Stimulated activated CD4-positive, alpha-beta T cell treated with anti-CD3 and anti-CD28 coated beads, Interleukin-4, amount 100 ng/mL, for 48 hours (primary cell): Measurements from ENCODE around the gene VANGL2.
A peak's percentile ranks its signal among the peaks of the same experiment; 100 is the strongest.

ENCODE experiments used
- DNase-seq, 2 donors: peaks; one replicate each; pipeline ENCODE4 v3.0.0-alpha.2; 2020; ENCODE audit warnings: low read depth in 2 of 2

VANGL2 gene

GRCh38 chr1:160428053-160428452 lies 27.7 kb downstream of the VANGL2 start:
- no peak for DNase-seq

GRCh38 chr1:160428655-160429054 lies 28.3 kb downstream of the VANGL2 start:
- peak in 1 of 2 donors; percentile 30 for DNase-seq

- no peak for DNase-seq
Observed at GRCh38 chr1:160429125-160429561, 28.8 kb downstream of the VANGL2 start.

- DNase-seq, result no peak
Observed at GRCh38 chr1:160429702-160430535, 29.6 kb downstream of the VANGL2 start.

GRCh38 chr1:160431006-160431405 lies 30.6 kb downstream of the VANGL2 start:
- DNase-seq, result no peak

GRCh38 chr1:160431571-160431970 lies 31.2 kb downstream of the VANGL2 start:
- DNase-seq, result no peak

- no peak for DNase-seq
Observed at GRCh38 chr1:160432371-160432786, 32.0 kb downstream of the VANGL2 start.

GRCh38 chr1:160436966-160437365 lies 36.6 kb downstream of the VANGL2 start:
- DNase-seq, result no peak

- no peak for DNase-seq
Observed at GRCh38 chr1:160437432-160438316, 37.3 kb downstream of the VANGL2 start.

GRCh38 chr1:160438317-160438918 lies 38.1 kb downstream of the VANGL2 start:
- DNase-seq, result no peak

- no peak for DNase-seq
Observed at GRCh38 chr1:160438935-160439334, 38.6 kb downstream of the VANGL2 start.

- DNase-seq, result no peak
Observed at GRCh38 chr1:160439718-160440117, 39.4 kb downstream of the VANGL2 start.

GRCh38 chr1:160446945-160447600 lies 46.7 kb downstream of the VANGL2 start:
- DNase-seq, result no peak

- DNase-seq, result no peak
Observed at GRCh38 chr1:160449494-160449893, 49.1 kb downstream of the VANGL2 start.

- DNase-seq, result no peak
Observed at GRCh38 chr1:160451119-160451858, 50.9 kb downstream of the VANGL2 start.

- no peak for DNase-seq
Observed at GRCh38 chr1:160451859-160452232, 51.5 kb downstream of the VANGL2 start.

GRCh38 chr1:160453443-160453842 lies 53.1 kb downstream of the VANGL2 start:
- no peak for DNase-seq

- no peak for DNase-seq
Observed at GRCh38 chr1:160454371-160455152, 54.2 kb downstream of the VANGL2 start.

GRCh38 chr1:160455153-160455517 lies 54.8 kb downstream of the VANGL2 start:
- DNase-seq, result no peak

GRCh38 chr1:160459056-160459455 lies 58.7 kb downstream of the VANGL2 start:
- no peak for DNase-seq
